ENCODE measurements around the gene KRT85.

Gene KRT85

GRCh38 chr12:52341066-52341580 lies 26.2 kb downstream of the KRT85 start:
- WGBS, result 88% methylated on average over 12 of the region's 14 CpGs
- H3K4me2 ChIP-seq (ENCODE audit: low read length, poor library complexity, severe bottlenecking), result no peak overlapping the region
- no peak overlapping the region for H2BK15ac ChIP-seq (ENCODE audit: low read depth, poor library complexity, severe bottlenecking)
- no peak overlapping the region for H2BK12ac ChIP-seq (ENCODE audit: low read length in 2 of 2)
- no peak overlapping the region for H3K27ac ChIP-seq (ENCODE audit: low read length, poor library complexity, severe bottlenecking)
- H2AFZ ChIP-seq (ENCODE audit: low read depth, low read length), result no peak overlapping the region
- H3K79me1 ChIP-seq (replicated peaks; ENCODE audit: low read length, poor library complexity, severe bottlenecking), result no peaks in the 10 kb centered on the region
- H4K8ac ChIP-seq (ENCODE audit: low read length), result no peak overlapping the region
- no peaks in the 10 kb centered on the region for H3K4me1 ChIP-seq (ENCODE audit: control insufficient read depth, insufficient read depth, low read depth, low read length)
- peaks cover 7% of the 10 kb centered on the region for H3K9me3 ChIP-seq (ENCODE audit: control insufficient read depth, low read length)
- no peak overlapping the region for H3K4ac ChIP-seq (ENCODE audit: low read depth in 1 of 2, low read length in 2 of 2)
- no peak overlapping the region for H2BK5ac ChIP-seq (ENCODE audit: low read depth, low read length, poor library complexity, severe bottlenecking)
- H3K23ac ChIP-seq (ENCODE audit: low read length in 2 of 2), result no peak overlapping the region
- H3K9ac ChIP-seq (ENCODE audit: low read length), result no peak overlapping the region
- no peak overlapping the region for H2BK120ac ChIP-seq (ENCODE audit: low read depth, low read length)
- H3K4me3 ChIP-seq (ENCODE audit: insufficient read depth in 1 of 2, low read depth in 1 of 2, low read length in 2 of 2), result no peak overlapping the region
- peaks cover 65 to 76% of the 10 kb centered on the region in 2 experiments for H3K27me3 ChIP-seq (ENCODE audit: control insufficient read depth in 1 of 2, insufficient read depth in 1 of 2, low read length in 2 of 2)
- H4K91ac ChIP-seq (ENCODE audit: low read length), result no peak overlapping the region
- H2AK5ac ChIP-seq (ENCODE audit: low read length, severe bottlenecking), result no peak overlapping the region
- no peaks in the 10 kb centered on the region for H3K36me3 ChIP-seq (ENCODE audit: control insufficient read depth in 1 of 2, insufficient read depth in 2 of 2, low read depth in 1 of 2, low read length in 2 of 2)
- H3K18ac ChIP-seq (ENCODE audit: low read depth in 1 of 2, low read length in 2 of 2), result no peak overlapping the region
- H3K14ac ChIP-seq (ENCODE audit: low read length in 2 of 2), result no peak overlapping the region
- DNase-seq, result no peak

- H4K8ac ChIP-seq (ENCODE audit: low read length), result no peak overlapping the region
- no peak overlapping the region for H3K4ac ChIP-seq (ENCODE audit: low read depth in 1 of 2, low read length in 2 of 2)
- no peak overlapping the region for H2BK120ac ChIP-seq (ENCODE audit: low read depth, low read length)
- no peaks in the 10 kb centered on the region for H3K79me1 ChIP-seq (replicated peaks; ENCODE audit: low read length, poor library complexity, severe bottlenecking)
- no peak overlapping the region for H3K9ac ChIP-seq (ENCODE audit: low read length)
- peaks cover 16% of the 10 kb centered on the region for H3K9me3 ChIP-seq (ENCODE audit: control insufficient read depth, low read length)
- no peak for DNase-seq
- H2BK15ac ChIP-seq (ENCODE audit: low read depth, poor library complexity, severe bottlenecking), result no peak overlapping the region
- no peak overlapping the region for H2BK12ac ChIP-seq (ENCODE audit: low read length in 2 of 2)
- H3K27ac ChIP-seq (ENCODE audit: low read length, poor library complexity, severe bottlenecking), result no peak overlapping the region
- no peak overlapping the region for H2BK5ac ChIP-seq (ENCODE audit: low read depth, low read length, poor library complexity, severe bottlenecking)
- H3K27me3 ChIP-seq (ENCODE audit: control insufficient read depth in 1 of 2, insufficient read depth in 1 of 2, low read length in 2 of 2), result peaks cover 54 to 62% of the 10 kb centered on the region in 2 experiments
- no peak overlapping the region for H2AFZ ChIP-seq (ENCODE audit: low read depth, low read length)
- 77% methylated on average over 10 of the region's 10 CpGs for whole genome bisulfite sequencing
- H3K23ac ChIP-seq (ENCODE audit: low read length in 2 of 2), result no peak overlapping the region
- H3K36me3 ChIP-seq (ENCODE audit: control insufficient read depth in 1 of 2, insufficient read depth in 2 of 2, low read depth in 1 of 2, low read length in 2 of 2), result no peaks in the 10 kb centered on the region
- no peak overlapping the region for H3K4me3 ChIP-seq (ENCODE audit: insufficient read depth in 1 of 2, low read depth in 1 of 2, low read length in 2 of 2)
- H3K4me1 ChIP-seq (ENCODE audit: control insufficient read depth, insufficient read depth, low read depth, low read length), result no peaks in the 10 kb centered on the region
- no peak overlapping the region for H3K14ac ChIP-seq (ENCODE audit: low read length in 2 of 2)
- no peak overlapping the region for H4K91ac ChIP-seq (ENCODE audit: low read length)
- no peak overlapping the region for H3K18ac ChIP-seq (ENCODE audit: low read depth in 1 of 2, low read length in 2 of 2)
- no peak overlapping the region for H3K4me2 ChIP-seq (ENCODE audit: low read length, poor library complexity, severe bottlenecking)
- no peak overlapping the region for H2AK5ac ChIP-seq (ENCODE audit: low read length, severe bottlenecking)
These were observed 28.9 kb downstream of the KRT85 start for GRCh38 chr12:52338241-52338960.

- H2AFZ ChIP-seq (ENCODE audit: low read depth, low read length), result no peak overlapping the region
- H2BK12ac ChIP-seq (ENCODE audit: low read length in 2 of 2), result no peak overlapping the region
- no peak for DNase-seq
- H3K18ac ChIP-seq (ENCODE audit: low read depth in 1 of 2, low read length in 2 of 2), result no peak overlapping the region
- no peak overlapping the region for H3K23ac ChIP-seq (ENCODE audit: low read length in 2 of 2)
- no peak overlapping the region for H2BK5ac ChIP-seq (ENCODE audit: low read depth, low read length, poor library complexity, severe bottlenecking)
- H3K4ac ChIP-seq (ENCODE audit: low read depth in 1 of 2, low read length in 2 of 2), result no peak overlapping the region
- H3K14ac ChIP-seq (ENCODE audit: low read length in 2 of 2), result no peak overlapping the region
- H4K91ac ChIP-seq (ENCODE audit: low read length), result no peak overlapping the region
- H4K8ac ChIP-seq (ENCODE audit: low read length), result no peak overlapping the region
- H3K4me2 ChIP-seq (ENCODE audit: low read length, poor library complexity, severe bottlenecking), result no peak overlapping the region
- no peak overlapping the region for H3K27ac ChIP-seq (ENCODE audit: low read length, poor library complexity, severe bottlenecking)
- WGBS, result no CpG with 5 or more reads among the region's 1 CpG
- H3K36me3 ChIP-seq (ENCODE audit: control insufficient read depth in 1 of 2, insufficient read depth in 2 of 2, low read depth in 1 of 2, low read length in 2 of 2), result no peaks in the 10 kb centered on the region
- no peak overlapping the region for H2AK5ac ChIP-seq (ENCODE audit: low read length, severe bottlenecking)
- H3K79me1 ChIP-seq (replicated peaks; ENCODE audit: low read length, poor library complexity, severe bottlenecking), result no peaks in the 10 kb centered on the region
- peaks cover 13% of the 10 kb centered on the region for H3K9me3 ChIP-seq (ENCODE audit: control insufficient read depth, low read length)
- H3K4me3 ChIP-seq (ENCODE audit: insufficient read depth in 1 of 2, low read depth in 1 of 2, low read length in 2 of 2), result no peak overlapping the region
- no peak overlapping the region for H3K9ac ChIP-seq (ENCODE audit: low read length)
- no peak overlapping the region for H2BK120ac ChIP-seq (ENCODE audit: low read depth, low read length)
- H2BK15ac ChIP-seq (ENCODE audit: low read depth, poor library complexity, severe bottlenecking), result no peak overlapping the region
- H3K27me3 ChIP-seq (ENCODE audit: control insufficient read depth in 1 of 2, insufficient read depth in 1 of 2, low read length in 2 of 2), result peaks cover 50 to 61% of the 10 kb centered on the region in 2 experiments
- no peaks in the 10 kb centered on the region for H3K4me1 ChIP-seq (ENCODE audit: control insufficient read depth, insufficient read depth, low read depth, low read length)
These were observed 30.2 kb downstream of the KRT85 start for GRCh38 chr12:52337054-52337453.

GRCh38 chr12:52336641-52337040 lies 30.6 kb downstream of the KRT85 start:
- Histone ChIP-seq H3K36me3 (ENCODE audit: control insufficient read depth in 1 of 2, insufficient read depth in 2 of 2, low read depth in 1 of 2, low read length in 2 of 2) (no peaks in the 10 kb centered on the region), H3K9ac (ENCODE audit: low read length) (no peak overlapping the region), H2AK5ac (ENCODE audit: low read length, severe bottlenecking) (no peak overlapping the region), H2BK15ac (ENCODE audit: low read depth, poor library complexity, severe bottlenecking) (no peak overlapping the region), H3K27ac (ENCODE audit: low read length, poor library complexity, severe bottlenecking) (no peak overlapping the region), H3K4ac (ENCODE audit: low read depth in 1 of 2, low read length in 2 of 2) (no peak overlapping the region), H4K91ac (ENCODE audit: low read length) (no peak overlapping the region), H3K4me3 (ENCODE audit: insufficient read depth in 1 of 2, low read depth in 1 of 2, low read length in 2 of 2) (no peak overlapping the region), H2BK120ac (ENCODE audit: low read depth, low read length) (no peak overlapping the region), H4K8ac (ENCODE audit: low read length) (no peak overlapping the region), H2AFZ (ENCODE audit: low read depth, low read length) (no peak overlapping the region), H3K18ac (ENCODE audit: low read depth in 1 of 2, low read length in 2 of 2) (no peak overlapping the region), H3K79me1 (replicated peaks; ENCODE audit: low read length, poor library complexity, severe bottlenecking) (no peaks in the 10 kb centered on the region), H3K4me1 (ENCODE audit: control insufficient read depth, insufficient read depth, low read depth, low read length) (no peaks in the 10 kb centered on the region), H2BK5ac (ENCODE audit: low read depth, low read length, poor library complexity, severe bottlenecking) (no peak overlapping the region), H3K4me2 (ENCODE audit: low read length, poor library complexity, severe bottlenecking) (no peak overlapping the region), H3K27me3 (ENCODE audit: control insufficient read depth in 1 of 2, insufficient read depth in 1 of 2, low read length in 2 of 2) (peaks cover 50 to 61% of the 10 kb centered on the region in 2 experiments), H3K14ac (ENCODE audit: low read length in 2 of 2) (no peak overlapping the region), H3K9me3 (ENCODE audit: control insufficient read depth, low read length) (peaks cover 13% of the 10 kb centered on the region), H3K23ac (ENCODE audit: low read length in 2 of 2) (no peak overlapping the region), H2BK12ac (ENCODE audit: low read length in 2 of 2) (no peak overlapping the region)
- DNase-seq, result no peak
- no CpG with 5 or more reads among the region's 2 CpGs for WGBS
